Gastrocnemius medialis (tissue), 4 donors: Measurements from ENCODE around the gene PRLH.

Source experiments
- CTCF ChIP-seq, 5 experiments: fragments of 450-650 bp in 3 of 5; fragments of 200-600 bp in 2 of 5; sonication (generic) in 2 of 5; IDR thresholded peaks in 4 of 5; conservative IDR thresholded peaks in 1 of 5; 1 replicate in 4 of 5; 2 replicates in 1 of 5; pipeline ENCODE4 v1.5.1; 2016 to 2019; ENCODE audit warnings: antibody characterized with exemption in 5 of 5, mild to moderate bottlenecking in 3 of 5, moderate library complexity in 3 of 5
- POLR2A ChIP-seq, 2 donors: fragments of 450-650 bp; IDR thresholded peaks; one replicate each; pipeline ENCODE4 v1.6.1; 2017; ENCODE audit warnings: antibody characterized with exemption in 2 of 2, mild to moderate bottlenecking in 2 of 2, moderate library complexity in 2 of 2

DNA sequence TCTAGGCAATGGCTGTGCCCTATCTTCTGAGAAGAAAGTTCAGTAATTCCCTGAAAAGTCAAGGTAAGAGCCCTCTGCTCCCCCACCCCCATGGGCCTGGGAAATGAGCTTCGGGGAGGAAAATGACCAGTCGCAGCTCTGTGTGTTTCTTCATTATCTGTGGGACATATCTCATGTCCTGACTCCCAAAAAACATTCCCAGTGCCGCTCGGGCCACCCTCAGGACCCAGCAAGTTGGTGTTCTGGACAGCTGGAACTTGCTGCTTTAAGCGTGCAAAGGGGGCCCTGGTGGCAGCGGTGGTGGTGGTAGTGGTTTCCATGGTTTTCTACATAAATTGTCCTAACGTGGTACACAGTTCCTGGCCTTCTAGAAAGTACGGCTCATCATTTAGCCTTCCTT lies 17.2 kb upstream of the PRLH start:
- TF ChIP-seq CTCF (IDR thresholded peaks at IDR 0.05 in 4 of 5, conservative IDR thresholded peaks at IDR 0.05 in 1 of 5) (no peak), POLR2A (IDR thresholded peaks at IDR 0.05) (no peak)
